GM19351 (cell line): ENCODE results near the gene NOL7.
A peak's percentile ranks its signal among the peaks of the same experiment; 100 is the strongest.

ENCODE experiments used
- ATAC-seq: cut with Tn5 transposase; IDR thresholded peaks from one replicate; pipeline ENCODE4 v1.9.1; 2021; ENCODE audit warnings: mild to moderate bottlenecking, moderate library complexity; ENCODE audit not compliant: unreplicated experiment

NOL7 gene

DNA sequence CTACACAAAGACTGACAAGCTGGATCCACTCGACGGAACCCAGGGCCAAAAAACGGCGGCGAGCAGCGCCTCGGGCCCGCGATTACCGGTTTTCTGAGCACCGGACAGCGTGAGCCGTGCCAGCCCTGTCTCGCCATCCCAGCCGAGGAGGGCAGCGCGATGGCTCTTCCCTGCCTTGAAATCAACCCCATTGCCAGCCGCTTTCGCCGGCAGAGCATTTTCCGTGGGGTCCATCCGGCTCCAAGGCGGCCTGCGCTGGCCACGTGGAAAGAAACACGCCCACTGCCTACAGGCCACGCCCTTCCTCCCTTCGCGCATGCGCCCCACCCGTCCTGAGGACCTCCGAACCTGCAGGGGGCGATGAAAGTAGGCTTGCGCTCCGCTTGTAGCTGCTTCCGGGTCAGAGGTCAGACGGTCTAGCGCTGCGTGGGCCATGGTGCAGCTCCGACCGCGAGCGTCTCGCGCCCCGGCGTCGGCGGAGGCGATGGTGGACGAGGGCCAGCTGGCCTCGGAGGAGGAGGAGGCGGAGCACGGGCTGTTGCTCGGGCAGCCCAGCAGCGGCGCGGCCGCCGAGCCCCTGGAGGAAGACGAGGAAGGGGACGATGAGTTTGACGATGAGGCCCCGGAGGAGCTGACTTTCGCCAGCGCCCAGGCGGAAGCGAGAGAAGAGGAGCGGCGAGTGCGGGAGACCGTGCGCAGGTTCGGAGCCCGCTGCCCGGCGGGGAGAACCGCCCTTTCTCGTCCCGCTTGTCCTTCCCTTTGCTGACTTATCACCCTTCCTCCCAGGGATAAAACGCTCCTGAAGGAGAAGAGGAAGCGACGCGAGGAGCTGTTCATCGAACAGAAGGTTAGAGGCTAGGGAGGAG, at the start of gene NOL7:
Gene NOL7, plus strand, starts transcription at position 410 of the 866 bp plus-strand sequence. Its CDS starts 24 bp downstream, at position 434.
- ATAC-seq: peak; percentile 86

GRCh38 chr6:13565921-13566320, 49.2 kb upstream of the NOL7 start:
- ATAC-seq: no peak

- ATAC-seq: no peak
Measured at GRCh38 chr6:13566500-13566899, 48.6 kb upstream of the NOL7 start.

DNA sequence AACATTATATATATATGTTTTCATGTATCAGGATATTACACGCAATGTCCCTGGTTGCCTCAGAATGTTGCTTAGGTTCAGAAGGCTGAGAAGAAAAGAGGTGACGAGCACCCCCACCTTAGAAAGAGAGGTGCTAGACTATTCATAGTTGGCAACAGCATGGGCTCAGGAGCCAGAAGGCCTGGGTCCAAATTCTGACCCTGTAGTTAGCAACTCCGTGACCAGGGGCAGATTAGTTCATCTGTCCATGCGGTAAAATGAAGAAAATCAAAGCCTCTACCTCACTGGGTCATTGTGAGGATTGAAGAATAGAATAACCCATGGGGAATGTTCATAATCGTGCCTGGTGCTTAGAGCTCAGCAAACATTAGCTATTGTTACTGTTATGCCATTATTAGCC, 46.2 kb upstream of the NOL7 start:
- no peak for ATAC-seq

DNA sequence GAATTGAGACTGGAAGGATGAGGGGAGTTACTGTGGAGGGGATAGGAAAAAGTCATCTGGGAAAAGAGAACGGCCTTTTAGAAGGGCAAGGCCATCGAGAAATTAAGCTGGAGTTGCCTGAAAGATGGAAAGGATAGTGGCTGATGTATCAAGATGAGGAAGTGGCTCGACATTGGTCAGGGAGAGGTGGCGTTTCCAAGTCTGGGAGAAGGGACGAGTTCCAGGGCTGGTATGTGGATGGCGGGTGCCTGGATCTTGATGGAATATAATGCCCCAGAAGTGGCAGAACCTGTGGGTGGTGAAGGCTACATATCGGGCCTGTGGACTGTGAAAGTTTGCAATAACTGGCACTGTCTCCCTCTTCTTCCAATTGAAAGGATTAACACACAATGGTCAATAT, 42.9 kb upstream of the NOL7 start:
- no peak for ATAC-seq

DNA sequence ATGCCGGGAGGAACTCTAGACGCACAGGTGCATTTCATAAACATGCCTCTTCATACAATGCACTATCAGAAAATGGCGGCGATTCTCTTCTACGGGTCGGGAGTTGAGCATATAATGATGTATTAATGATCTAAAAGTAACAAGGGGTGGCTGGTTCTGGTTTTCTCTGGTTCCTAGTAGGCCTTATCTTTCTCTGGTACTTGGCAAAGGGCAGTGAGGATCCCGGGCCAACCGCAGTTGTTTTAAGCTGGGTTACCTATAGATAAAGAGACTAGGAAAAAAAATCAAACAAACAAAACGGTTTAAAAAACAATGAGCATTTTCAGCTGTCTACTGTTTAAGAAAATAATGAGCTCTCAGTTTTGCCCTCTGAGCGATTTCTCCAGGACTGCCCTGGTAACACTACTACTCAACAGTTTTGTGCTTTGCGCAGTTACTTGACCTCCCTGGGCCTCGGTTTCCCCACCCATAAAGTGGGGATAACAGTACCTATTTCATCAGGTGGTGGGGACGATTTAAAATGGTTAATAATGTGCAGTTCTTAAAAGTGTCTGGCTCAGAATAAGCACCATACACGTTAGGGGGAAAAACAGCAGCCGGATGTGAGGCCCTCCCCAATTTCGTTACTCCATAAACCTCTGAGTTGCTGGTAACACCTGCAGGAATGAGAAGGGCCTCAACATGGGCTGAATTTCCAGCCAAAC, 42.0 kb upstream of the NOL7 start:
- no peak for ATAC-seq

- ATAC-seq: no peak
Measured at GRCh38 chr6:13573669-13574110, 41.4 kb upstream of the NOL7 start.

GRCh38 chr6:13574149-13574570, 41.0 kb upstream of the NOL7 start:
- peak; percentile 65 for ATAC-seq

GRCh38 chr6:13574571-13575376, 40.4 kb upstream of the NOL7 start, which contains the start of gene SIRT5:
Gene SIRT5 (plus strand): TSS chr6:13574601. CDS start chr6:13584111, 9,510 bp downstream.
- peak; percentile 70 for ATAC-seq

DNA sequence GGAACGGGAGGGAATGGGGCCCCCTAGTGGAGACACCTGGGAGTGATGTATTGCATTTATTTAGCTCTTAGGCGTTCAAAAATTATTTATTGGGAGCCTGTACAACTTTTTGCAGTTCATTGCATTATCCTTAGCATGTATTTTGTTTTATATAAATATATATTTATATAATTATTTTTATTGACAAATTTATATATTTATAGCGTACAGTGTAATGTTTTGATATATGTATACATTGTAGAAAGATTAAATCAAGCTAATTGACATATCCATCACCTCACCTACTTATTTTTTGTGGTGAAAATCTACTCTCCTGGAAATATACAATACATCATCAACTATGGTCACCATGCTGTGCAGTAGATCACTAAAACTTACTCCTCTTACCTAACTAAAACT, 39.8 kb upstream of the NOL7 start:
- ATAC-seq: no peak

- no peak for ATAC-seq
Measured at GRCh38 chr6:13576017-13576416, 39.1 kb upstream of the NOL7 start.

DNA sequence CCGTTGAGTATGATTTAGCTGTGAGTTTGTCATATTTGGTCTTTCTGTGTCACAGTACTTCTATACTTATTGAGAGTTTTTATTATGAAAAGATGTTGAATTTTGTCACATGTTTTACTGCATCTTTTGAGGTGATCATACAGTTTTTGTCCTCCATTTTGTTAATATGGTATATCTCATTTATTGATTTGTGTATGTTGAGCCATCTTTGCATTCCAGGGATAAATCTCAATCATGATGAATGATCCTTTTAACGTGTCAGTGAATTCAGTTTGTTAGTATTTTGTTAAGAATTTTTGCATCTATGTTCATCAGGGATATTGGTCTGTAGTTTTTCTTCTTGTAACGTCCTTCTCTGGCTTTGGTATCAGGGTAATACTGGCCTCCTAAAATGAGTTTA, 37.2 kb upstream of the NOL7 start:
- ATAC-seq: no peak

DNA sequence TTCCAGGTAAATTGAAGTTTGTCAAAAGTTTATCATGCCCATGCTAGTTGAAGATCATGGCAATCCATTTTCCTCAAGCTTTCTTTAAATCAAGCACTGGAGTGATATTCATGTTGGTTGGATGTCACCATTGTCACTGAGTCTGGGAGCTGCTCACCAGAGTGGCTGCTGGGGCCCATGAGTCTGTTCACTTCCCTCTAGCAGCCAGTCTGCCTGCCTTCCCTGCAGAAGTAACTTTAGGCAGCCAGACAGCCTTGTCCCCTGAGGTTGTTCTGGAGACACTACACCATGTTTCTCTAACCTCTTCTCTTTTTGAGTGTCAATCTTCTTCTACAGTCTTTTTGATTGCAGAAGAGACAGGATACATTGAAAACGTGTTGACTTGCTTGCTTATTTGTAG, 35.2 kb upstream of the NOL7 start:
- ATAC-seq: no peak

DNA sequence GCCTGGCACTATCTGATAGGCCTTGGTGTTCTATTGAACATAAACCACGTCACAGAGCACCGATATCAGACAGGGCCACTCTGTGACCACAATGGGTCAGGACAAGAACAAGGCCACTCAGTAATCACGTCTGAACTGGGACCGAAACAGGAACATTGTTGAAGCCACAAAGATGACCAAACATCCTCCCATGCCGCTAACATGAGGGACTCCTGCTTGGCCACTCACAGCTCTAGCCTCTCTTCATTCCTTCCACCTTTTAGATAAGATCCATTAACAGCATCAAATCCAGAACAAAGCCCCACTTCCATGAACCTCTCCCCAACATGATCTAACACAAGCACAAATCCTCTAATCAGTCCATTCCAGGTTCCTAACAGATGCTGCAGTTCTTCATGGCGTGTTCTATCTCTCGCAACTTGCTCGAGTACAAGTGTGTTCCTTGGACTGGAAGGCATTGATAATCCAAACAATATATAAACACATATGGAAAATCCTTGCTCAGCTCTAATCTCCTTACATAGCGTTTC, 33.4 kb upstream of the NOL7 start:
- no peak for ATAC-seq

DNA sequence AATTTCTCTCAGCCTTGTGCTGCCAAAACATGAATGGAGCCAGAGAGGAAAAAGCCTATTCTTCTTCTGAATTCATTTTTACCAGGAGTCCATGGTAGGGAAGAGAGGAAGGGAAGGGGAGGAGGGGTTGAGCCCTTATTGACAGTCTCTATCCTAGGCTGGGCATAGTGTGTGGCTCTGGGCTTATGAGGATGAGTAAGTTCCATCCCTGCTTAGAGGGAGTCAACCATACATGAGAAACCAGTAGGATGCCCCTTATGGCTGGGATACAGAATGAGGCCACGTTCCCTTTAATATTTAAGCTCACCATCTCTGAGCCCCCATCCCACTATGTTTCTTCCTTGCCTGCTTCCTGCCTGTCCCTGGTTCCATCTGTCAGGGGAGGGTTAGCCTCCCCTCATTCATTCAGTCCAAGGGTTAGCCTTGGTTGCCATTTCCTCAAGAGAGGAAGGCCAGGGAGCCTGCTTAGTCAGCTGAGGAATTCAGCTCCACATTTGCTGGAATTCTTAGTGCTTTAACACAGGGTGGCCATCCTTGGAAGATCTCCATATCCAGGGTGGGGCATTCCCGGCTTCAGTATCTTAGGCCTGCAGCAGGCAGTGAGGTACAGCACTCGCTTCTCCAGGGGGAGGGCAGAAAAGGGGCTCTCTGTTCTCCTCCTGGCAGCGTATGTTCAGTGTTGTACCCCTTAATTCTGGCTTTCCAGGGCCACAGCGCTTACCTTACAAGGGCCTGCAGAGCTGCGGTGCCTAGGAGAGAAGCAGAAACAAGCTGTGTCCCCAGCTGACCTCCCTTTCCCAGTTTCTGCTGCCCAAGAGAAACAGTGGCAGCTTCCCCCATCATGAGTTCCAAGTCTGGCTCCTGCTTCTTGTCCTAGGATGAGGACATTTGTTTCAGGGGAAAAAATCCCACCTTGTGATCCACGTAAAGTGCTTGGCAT, 28.3 kb upstream of the NOL7 start:
- ATAC-seq: no peak

DNA sequence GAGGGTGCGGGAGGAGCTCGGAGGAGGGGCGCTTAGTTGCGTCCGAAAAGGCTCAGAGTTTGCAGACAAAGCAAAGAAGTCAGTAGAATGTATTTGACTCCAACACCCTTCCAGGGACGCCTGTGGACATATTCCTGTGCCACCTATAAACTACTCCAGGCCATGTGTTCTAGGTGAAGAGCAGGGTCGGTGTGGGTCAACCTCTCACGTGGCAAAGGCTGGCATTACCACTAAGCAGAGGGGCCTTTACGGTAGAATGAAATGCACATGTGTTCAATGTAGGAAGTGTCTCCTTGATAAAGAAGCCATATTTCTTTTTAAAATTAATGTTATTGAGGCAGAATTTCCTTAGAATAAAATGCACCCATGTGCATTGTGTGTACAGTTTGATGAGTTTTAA, 25.3 kb upstream of the NOL7 start:
- ATAC-seq: no peak

GRCh38 chr6:13590574-13591153, 24.5 kb upstream of the NOL7 start:
- ATAC-seq: no peak

DNA sequence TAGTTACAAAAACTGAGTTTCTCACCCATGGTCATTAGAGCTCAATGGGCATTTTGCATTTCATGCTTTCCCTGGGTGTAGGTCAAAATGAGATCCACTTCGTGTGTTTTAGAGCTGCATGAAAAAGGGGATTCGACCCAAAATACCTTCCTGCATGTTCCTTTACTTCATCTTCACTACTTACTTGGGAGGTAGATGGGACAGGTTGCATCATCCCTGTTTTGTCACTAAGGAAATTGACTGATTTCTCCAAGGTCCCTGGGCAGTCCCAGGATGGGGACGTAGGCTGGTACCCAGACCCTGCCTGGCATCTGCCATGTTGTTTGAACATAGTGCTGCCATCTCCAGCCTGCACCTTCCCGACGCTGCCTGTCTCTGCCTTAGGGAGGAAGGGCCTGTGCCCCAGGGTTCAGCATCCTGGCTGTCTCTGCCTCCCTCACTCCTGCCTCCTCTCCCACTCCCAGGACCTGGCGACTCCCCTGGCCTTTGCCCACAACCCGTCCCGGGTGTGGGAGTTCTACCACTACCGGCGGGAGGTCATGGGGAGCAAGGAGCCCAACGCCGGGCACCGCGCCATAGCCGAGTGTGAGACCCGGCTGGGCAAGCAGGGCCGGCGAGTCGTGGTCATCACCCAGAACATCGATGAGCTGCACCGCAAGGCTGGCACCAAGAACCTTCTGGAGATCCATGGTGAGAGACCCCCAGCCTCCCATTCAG, 23.8 kb upstream of the NOL7 start:
- ATAC-seq: no peak

DNA sequence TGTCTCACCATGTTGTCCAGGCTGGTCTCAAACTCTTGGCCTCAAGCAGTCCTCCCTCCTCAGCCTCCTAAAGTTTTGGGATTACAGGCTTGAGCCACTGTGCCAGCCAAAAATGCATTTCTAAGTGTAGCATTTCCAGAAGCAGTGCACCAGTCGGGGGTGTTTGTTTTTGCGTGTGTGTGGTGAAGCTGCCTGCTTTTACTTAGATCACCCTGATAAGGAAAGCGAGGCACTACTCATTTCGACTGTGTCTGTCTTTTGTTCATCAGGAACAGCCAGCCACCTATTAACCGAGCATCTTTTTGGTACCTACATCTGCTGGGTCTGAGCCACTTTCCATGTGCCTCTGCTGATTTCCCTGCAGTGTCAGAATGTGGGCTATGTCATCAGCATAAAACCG, 22.0 kb upstream of the NOL7 start:
- ATAC-seq: no peak
